NCI-H2107 treated with DMSO at 0.1 percent for 48 hours (cell line): ENCODE data around the gene TAF11L4.
"Not testable (repeated sequence)": the region's sequence is repeated elsewhere in the genome, so short reads cannot be mapped to it uniquely, and the experiment has no call there.

Source experiments
- DNase-seq: peaks from one replicate; lab custom pipeline; 2025; ENCODE audit not compliant: unreplicated experiment; lab: John Stamatoyannopoulos, UW

The TAF11L4 gene

GRCh38 chr5:17521501-17521900, at the start of gene TAF11L4:
TAF11L4 (plus strand) TSS chr5:17521801.
- DNase-seq, result not testable (repeated sequence)

- not testable (repeated sequence) for DNase-seq
Measured at GRCh38 chr5:17475064-17475463, 46.5 kb upstream of the TAF11L4 start.

- no peak for DNase-seq
Measured at GRCh38 chr5:17477043-17477442, 44.6 kb upstream of the TAF11L4 start.

GRCh38 chr5:17477573-17478265, 43.9 kb upstream of the TAF11L4 start:
- no peak for DNase-seq

GRCh38 chr5:17481378-17481777, 40.2 kb upstream of the TAF11L4 start:
- DNase-seq, result no peak

- DNase-seq, result no peak
Measured at GRCh38 chr5:17482790-17483189, 38.8 kb upstream of the TAF11L4 start.

GRCh38 chr5:17486464-17487173, 35.0 kb upstream of the TAF11L4 start:
- not testable (repeated sequence) for DNase-seq

GRCh38 chr5:17487174-17487512, 34.5 kb upstream of the TAF11L4 start:
- DNase-seq, result no peak

GRCh38 chr5:17491257-17491656, 30.3 kb upstream of the TAF11L4 start:
- not testable (repeated sequence) for DNase-seq

- DNase-seq, result no peak
Measured at GRCh38 chr5:17492770-17493169, 28.8 kb upstream of the TAF11L4 start.

GRCh38 chr5:17497446-17497845, 24.2 kb upstream of the TAF11L4 start:
- DNase-seq, result no peak

- not testable (repeated sequence) for DNase-seq
Measured at GRCh38 chr5:17497931-17498330, 23.7 kb upstream of the TAF11L4 start, which contains the start of gene TAF11L2. TAF11L2 (plus strand) TSS chr5:17498231.

GRCh38 chr5:17511775-17512325, 9.8 kb upstream of the TAF11L4 start:
- DNase-seq, result no peak

GRCh38 chr5:17517526-17517925, 4.1 kb upstream of the TAF11L4 start:
- not testable (repeated sequence) for DNase-seq

GRCh38 chr5:17518067-17518466, 3.5 kb upstream of the TAF11L4 start, which contains the start of gene TAF11L3:
TAF11L3 (plus strand) TSS chr5:17518367.
- DNase-seq, result not testable (repeated sequence)

GRCh38 chr5:17519508-17519907, 2.1 kb upstream of the TAF11L4 start:
- DNase-seq, result not testable (repeated sequence)

- DNase-seq, result not testable (repeated sequence)
Measured at GRCh38 chr5:17524935-17525334, 3.3 kb downstream of the TAF11L4 start, which contains the start of gene TAF11L5. TAF11L5 (plus strand) TSS chr5:17525235.

- not testable (repeated sequence) for DNase-seq
Measured at GRCh38 chr5:17526504-17526903, 4.9 kb downstream of the TAF11L4 start.

GRCh38 chr5:17528369-17528768, 6.8 kb downstream of the TAF11L4 start, which contains the start of gene TAF11L6:
TAF11L6 (plus strand) TSS chr5:17528669.
- DNase-seq, result not testable (repeated sequence)
